ENCODE measurements around the gene C19orf33.

The C19orf33 gene

DNA sequence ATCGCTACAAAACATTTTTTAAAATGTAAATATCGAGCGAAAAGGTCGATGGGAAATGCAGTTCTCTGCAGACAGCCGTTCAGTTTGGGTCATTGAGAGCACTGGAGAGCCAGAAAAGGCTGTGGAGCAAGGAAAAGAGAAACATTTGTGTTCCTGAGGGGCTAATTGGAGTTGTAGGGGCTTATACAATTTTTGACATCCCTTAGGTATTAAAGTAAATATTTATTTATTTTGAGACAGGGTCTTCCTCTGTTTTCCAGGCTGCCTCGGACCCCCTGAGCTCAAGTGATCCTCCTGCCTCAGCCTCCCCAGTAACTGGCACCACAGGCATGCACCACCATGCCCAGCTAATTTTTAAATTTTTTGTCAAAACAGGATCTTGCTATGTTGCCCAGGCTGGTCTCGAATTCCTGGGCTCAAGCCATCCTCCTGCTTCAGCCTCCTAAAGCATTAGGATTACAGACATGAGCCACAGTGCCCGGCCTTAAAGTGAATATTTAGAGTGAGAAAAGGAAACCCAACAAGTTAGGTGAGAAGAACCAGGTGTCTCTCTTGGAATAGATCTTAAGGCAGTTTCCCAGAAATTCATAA lies 12.5 kb downstream of the C19orf33 start:
- peaks cover 55% of the 10 kb centered on the region for H3K79me2 ChIP-seq (ENCODE audit: insufficient read depth, low read length)
- no peaks in the 10 kb centered on the region for H3K9me3 ChIP-seq (ENCODE audit: insufficient read depth, low read depth, low read length)
- TF ChIP-seq CTCF (conservative IDR thresholded peaks at IDR 0.05; ENCODE audit: low read length) (no peak), EZH2phosphoT487 (IDR thresholded peaks at IDR 0.05; ENCODE audit: borderline replicate concordance) (no peak)
- H3K4me1 ChIP-seq (ENCODE audit: insufficient read depth, low read length, poor library complexity, severe bottlenecking), result peaks cover 43% of the 10 kb centered on the region
- no peaks in the 10 kb centered on the region for H3K9me2 ChIP-seq (replicated peaks; ENCODE audit: low read depth, low read length)
- peak overlapping the region; percentile 89 for H3K4me2 ChIP-seq (ENCODE audit: low read depth, low read length, poor library complexity, severe bottlenecking)
- H3K4me3 ChIP-seq (ENCODE audit: low read length, poor library complexity, severe bottlenecking), result peak overlapping the region; percentile 76
- peaks cover 6% of the 10 kb centered on the region; the same call in 1 of the 2 replicates for H3F3A ChIP-seq (ENCODE audit: low read depth)
- H4K20me1 ChIP-seq (ENCODE audit: insufficient read depth, low read length, poor library complexity, severe bottlenecking), result no peaks in the 10 kb centered on the region
- peak overlapping the region; percentile 81 for H2AFZ ChIP-seq (ENCODE audit: low read length)
- no peaks in the 10 kb centered on the region for H3K36me3 ChIP-seq (ENCODE audit: insufficient read depth, low read length)
- peak overlapping the region; percentile 73 for H3K9ac ChIP-seq (ENCODE audit: low read depth, low read length, poor library complexity, severe bottlenecking)
- H3K27me3 ChIP-seq (ENCODE audit: insufficient read depth, low read length, poor library complexity, severe bottlenecking), result no peaks in the 10 kb centered on the region

GRCh38 chr19:38317104-38317612 lies 13.1 kb downstream of the C19orf33 start:
- H2AFZ ChIP-seq (ENCODE audit: low read length), result peak overlapping the region; percentile 47

DNA sequence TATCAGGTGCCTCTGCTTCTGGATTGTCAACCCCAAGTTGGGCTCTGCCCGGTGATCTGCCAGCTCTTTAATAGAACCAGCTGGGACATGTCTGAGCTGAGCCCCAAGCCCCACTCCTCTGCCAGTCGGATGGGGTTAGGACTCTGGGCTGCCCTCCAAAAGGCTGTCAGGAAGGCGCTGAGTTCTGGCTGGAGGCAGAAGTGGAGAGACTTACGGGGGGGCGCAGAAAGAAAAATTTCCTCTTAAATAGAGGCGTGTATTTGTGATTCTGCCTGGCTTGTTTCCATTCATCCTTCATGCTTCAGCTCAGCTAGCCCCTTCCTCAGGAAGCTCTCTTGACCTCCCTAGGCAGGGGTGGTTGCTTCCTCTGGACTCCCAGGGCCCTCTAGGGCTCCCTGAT lies 14.6 kb downstream of the C19orf33 start:
- Histone ChIP-seq H3K27me3 (ENCODE audit: insufficient read depth, low read length, poor library complexity, severe bottlenecking) (no peaks in the 10 kb centered on the region), H3K9ac (ENCODE audit: low read depth, low read length, poor library complexity, severe bottlenecking) (peak overlapping the region; percentile 68), H3F3A (ENCODE audit: low read depth) (peaks cover 6% of the 10 kb centered on the region; the same call in 1 of the 2 replicates), H3K9me3 (ENCODE audit: insufficient read depth, low read depth, low read length) (no peaks in the 10 kb centered on the region), H3K4me3 (ENCODE audit: low read length, poor library complexity, severe bottlenecking) (no peak overlapping the region), H3K79me2 (ENCODE audit: insufficient read depth, low read length) (peaks cover 50% of the 10 kb centered on the region), H3K4me2 (ENCODE audit: low read depth, low read length, poor library complexity, severe bottlenecking) (peak overlapping the region; percentile 79), H3K4me1 (ENCODE audit: insufficient read depth, low read length, poor library complexity, severe bottlenecking) (peaks cover 51% of the 10 kb centered on the region), H3K9me2 (replicated peaks; ENCODE audit: low read depth, low read length) (no peaks in the 10 kb centered on the region), H3K36me3 (ENCODE audit: insufficient read depth, low read length) (no peaks in the 10 kb centered on the region), H2AFZ (ENCODE audit: low read length) (no peak overlapping the region), H4K20me1 (ENCODE audit: insufficient read depth, low read length, poor library complexity, severe bottlenecking) (no peaks in the 10 kb centered on the region)
- TF ChIP-seq CTCF (conservative IDR thresholded peaks at IDR 0.05; ENCODE audit: low read length) (no peak), EZH2phosphoT487 (IDR thresholded peaks at IDR 0.05; ENCODE audit: borderline replicate concordance) (no peak)

More at GRCh38 chr19:38317104-38317612, 13.1 kb downstream of the C19orf33 start:
- Histone ChIP-seq H3K27me3 (ENCODE audit: insufficient read depth, low read length, poor library complexity, severe bottlenecking) (no peaks in the 10 kb centered on the region), H3K9ac (ENCODE audit: low read depth, low read length, poor library complexity, severe bottlenecking) (peak overlapping the region; percentile 73), H3K9me3 (ENCODE audit: insufficient read depth, low read depth, low read length) (no peaks in the 10 kb centered on the region), H4K20me1 (ENCODE audit: insufficient read depth, low read length, poor library complexity, severe bottlenecking) (no peaks in the 10 kb centered on the region), H3K36me3 (ENCODE audit: insufficient read depth, low read length) (no peaks in the 10 kb centered on the region), H3K4me2 (ENCODE audit: low read depth, low read length, poor library complexity, severe bottlenecking) (peak overlapping the region; percentile 89), H3K4me3 (ENCODE audit: low read length, poor library complexity, severe bottlenecking) (peak overlapping the region; percentile 76), H3K79me2 (ENCODE audit: insufficient read depth, low read length) (peaks cover 57% of the 10 kb centered on the region), H3F3A (ENCODE audit: low read depth) (peaks cover 6% of the 10 kb centered on the region; the same call in 1 of the 2 replicates), H3K9me2 (replicated peaks; ENCODE audit: low read depth, low read length) (no peaks in the 10 kb centered on the region), H3K4me1 (ENCODE audit: insufficient read depth, low read length, poor library complexity, severe bottlenecking) (peaks cover 49% of the 10 kb centered on the region)
- TF ChIP-seq CTCF (conservative IDR thresholded peaks at IDR 0.05; ENCODE audit: low read length), result no peak
- TF ChIP-seq EZH2phosphoT487 (IDR thresholded peaks at IDR 0.05; ENCODE audit: borderline replicate concordance), result no peak
